GM12864 (cell line): ENCODE data around the gene PTPRC.
"Not testable (repeated sequence)": the region's sequence is repeated elsewhere in the genome, so short reads cannot be mapped to it uniquely, and the experiment has no call there.

Experiments
- DNase-seq: peaks from one replicate; pipeline ENCODE4 v3.0.0-alpha.2; 2011; ENCODE audit warnings: low read depth
- H3K4me3 ChIP-seq: 2 replicates; pipeline ENCODE4 v1.5.1; 2011; ENCODE audit warnings: mild to moderate bottlenecking, low read depth, low read length, control low read depth
- CTCF ChIP-seq: IDR thresholded peaks from 2 replicates; pipeline ENCODE4 v1.5.1; 2011; ENCODE audit warnings: low read depth, mild to moderate bottlenecking, moderate library complexity, low read length, control low read depth, inconsistent platforms; ENCODE audit errors: missing control alignments

Gene PTPRC

GRCh38 chr1:198600906-198601305 is 37.9 kb upstream of the PTPRC start:
- TF ChIP-seq CTCF, result no peak
- H3K4me3 ChIP-seq, result no peak overlapping the region
- DNase-seq, result no peak

- not testable (repeated sequence) for DNase-seq, H3K4me3 ChIP-seq
Measured at GRCh38 chr1:198601310-198601709, 37.5 kb upstream of the PTPRC start.

- no peak overlapping the region for H3K4me3 ChIP-seq
- TF ChIP-seq CTCF, result no peak
- DNase-seq, result no peak
Measured at GRCh38 chr1:198601936-198602889, 36.6 kb upstream of the PTPRC start.

GRCh38 chr1:198604975-198605374 is 33.9 kb upstream of the PTPRC start:
- TF ChIP-seq CTCF, result no peak
- no peak for DNase-seq
- no peak overlapping the region for H3K4me3 ChIP-seq

- TF ChIP-seq CTCF, result no peak
- no peak for DNase-seq
Measured at GRCh38 chr1:198605406-198605805, 33.4 kb upstream of the PTPRC start.

GRCh38 chr1:198606020-198606438 is 32.8 kb upstream of the PTPRC start:
- TF ChIP-seq CTCF, result no peak
- no peak for DNase-seq
- H3K4me3 ChIP-seq, result no peak overlapping the region

More at GRCh38 chr1:198605406-198605805, 33.4 kb upstream of the PTPRC start:
- no peak overlapping the region for H3K4me3 ChIP-seq

- DNase-seq, result no peak
- no peak for TF ChIP-seq CTCF
Measured at GRCh38 chr1:198607714-198608113, 31.1 kb upstream of the PTPRC start.

More at GRCh38 chr1:198607714-198608113, 31.1 kb upstream of the PTPRC start:
- H3K4me3 ChIP-seq, result no peak overlapping the region
